Mammary epithelial cell (primary cell): ENCODE data around the gene RNF168.

Source experiments
- CTCF ChIP-seq, 2 donors: IDR thresholded peaks in 1 of 2; conservative IDR thresholded peaks in 1 of 2; 2 replicates each; pipeline ENCODE4 v1.5.1; 2011 to 2012; ENCODE audit warnings: inconsistent platforms in 2 of 2, low read length in 2 of 2, mild to moderate bottlenecking in 2 of 2, control low read depth in 1 of 2, low read depth in 1 of 2; ENCODE audit not compliant: insufficient read depth in 1 of 2; ENCODE audit errors: extremely low read depth in 1 of 2
- EZH2 ChIP-seq: IDR thresholded peaks from 2 replicates; pipeline ENCODE4 v1.6.1; 2012; ENCODE audit warnings: low read length, inconsistent platforms, borderline replicate concordance

DNA sequence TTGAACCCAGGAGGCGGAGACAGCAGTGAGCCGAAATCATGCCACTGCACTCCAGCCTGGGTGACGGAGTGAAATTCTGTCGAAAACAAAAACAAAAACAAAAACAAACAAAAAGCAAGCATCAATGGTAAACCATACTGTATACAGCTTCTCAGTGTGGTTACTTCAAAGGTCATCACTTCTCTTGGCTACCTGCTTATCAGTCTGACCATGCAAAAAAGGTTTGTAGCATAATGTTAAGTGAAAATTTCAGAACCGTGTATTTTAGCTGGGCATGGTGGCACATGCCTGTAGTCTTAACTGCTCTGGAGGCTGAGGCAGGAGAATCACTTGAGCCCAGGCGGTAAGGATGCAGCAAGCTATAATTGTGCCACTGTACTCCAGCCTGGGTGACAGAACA lies 75.5 kb downstream of the RNF168 start:
- no peak for TF ChIP-seq CTCF (conservative IDR thresholded peaks at IDR 0.05 in 1 of 2, IDR thresholded peaks at IDR 0.05 in 1 of 2; ENCODE audit: extremely low read depth in 1 of 2, insufficient read depth in 1 of 2, low read depth in 1 of 2, low read length in 2 of 2)
- no peak for TF ChIP-seq EZH2
